GM19328 (cell line): ENCODE measurements around the gene SULT2B1.

Experiments used
- ATAC-seq: cut with Tn5 transposase; IDR thresholded peaks from one replicate; pipeline ENCODE4 v1.9.1; 2021; ENCODE audit warnings: mild to moderate bottlenecking, moderate library complexity; ENCODE audit not compliant: unreplicated experiment

The SULT2B1 gene

DNA sequence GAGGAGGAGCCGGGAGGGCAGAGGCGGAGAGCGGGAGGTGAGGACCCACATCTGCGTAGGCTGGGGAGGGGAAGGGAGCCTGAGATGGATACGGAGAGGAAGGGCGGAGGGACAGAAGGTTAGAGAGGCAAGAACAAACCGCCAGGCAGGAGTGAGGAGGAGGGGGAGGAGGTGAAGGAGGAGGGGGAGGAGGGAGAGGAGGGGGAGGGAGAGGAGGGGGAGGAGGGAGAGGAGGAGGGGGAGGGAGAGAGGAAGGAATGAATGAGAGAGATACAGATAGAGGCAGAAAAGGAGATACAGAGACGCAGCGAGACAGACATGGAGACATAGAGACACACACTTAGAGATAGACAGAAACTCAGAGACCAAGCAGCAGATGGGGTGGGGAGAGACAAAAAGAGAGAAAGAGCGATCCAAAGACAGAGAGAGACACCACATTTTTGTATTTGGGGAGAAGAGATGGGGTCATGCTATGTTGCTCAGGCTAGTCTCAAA is 94.8 kb downstream of the SULT2B1 start:
- ATAC-seq: no peak

DNA sequence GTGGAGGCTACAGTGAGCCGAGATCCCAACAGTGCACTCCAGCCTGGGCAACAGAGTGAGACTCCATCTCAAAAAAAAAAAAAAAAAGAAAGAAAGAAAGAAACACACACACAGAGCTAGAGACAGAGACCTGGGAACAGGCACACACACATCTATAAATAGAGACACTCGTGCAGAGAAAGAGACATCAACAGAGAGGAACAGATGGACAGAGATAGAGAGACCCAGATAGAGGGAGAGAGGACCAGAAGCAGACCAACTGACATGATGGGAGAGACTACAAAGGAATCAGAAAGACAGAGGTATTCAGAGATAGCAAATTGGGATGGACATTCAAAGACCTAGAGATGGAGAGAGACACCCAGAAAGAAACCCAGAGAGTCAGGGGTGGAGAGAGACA is 96.2 kb downstream of the SULT2B1 start:
- no peak for ATAC-seq
